Tongue (tissue), 2 donors: Measurements from ENCODE around the gene SNX30. TPM values are rescaled to one million over a fixed set of nuclear protein-coding genes. Genes with fewer than 3 reads are reported as not detected.

Source experiments
- DNase-seq: peaks from one replicate; pipeline ENCODE4 v3.0.0-alpha.2; 2015
- total RNA-seq: library from RNA; depleted of rRNA; stranded (reverse); fragments of >200 nt; gene quantifications from one replicate; pipeline ENCODE4 v1.2.3, GENCODE V29; 2014

SNX30 gene
- total RNA-seq, 1 donor from 2014 or later: 20.8 TPM

DNA sequence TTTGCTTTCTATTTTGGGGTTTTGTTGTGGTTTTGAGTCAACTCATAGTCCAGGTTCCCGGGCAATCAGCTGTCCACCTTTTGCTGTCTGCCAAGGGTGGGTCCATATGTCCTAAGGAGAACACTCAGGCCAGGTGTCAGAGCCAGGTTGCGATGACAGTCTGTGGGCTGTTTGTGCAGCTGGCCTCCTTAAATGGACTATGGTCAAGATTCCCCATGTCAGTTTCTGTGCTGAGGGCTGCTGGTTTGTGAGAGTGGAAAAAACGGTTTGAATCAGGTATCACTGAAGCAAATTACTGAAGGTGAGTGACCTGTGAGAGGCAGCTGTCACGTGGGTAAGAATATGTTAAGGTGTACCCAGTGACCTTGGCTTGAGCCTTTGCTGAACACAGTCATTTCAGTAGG is 33.0 kb downstream of the SNX30 start:
- no peak for DNase-seq

DNA sequence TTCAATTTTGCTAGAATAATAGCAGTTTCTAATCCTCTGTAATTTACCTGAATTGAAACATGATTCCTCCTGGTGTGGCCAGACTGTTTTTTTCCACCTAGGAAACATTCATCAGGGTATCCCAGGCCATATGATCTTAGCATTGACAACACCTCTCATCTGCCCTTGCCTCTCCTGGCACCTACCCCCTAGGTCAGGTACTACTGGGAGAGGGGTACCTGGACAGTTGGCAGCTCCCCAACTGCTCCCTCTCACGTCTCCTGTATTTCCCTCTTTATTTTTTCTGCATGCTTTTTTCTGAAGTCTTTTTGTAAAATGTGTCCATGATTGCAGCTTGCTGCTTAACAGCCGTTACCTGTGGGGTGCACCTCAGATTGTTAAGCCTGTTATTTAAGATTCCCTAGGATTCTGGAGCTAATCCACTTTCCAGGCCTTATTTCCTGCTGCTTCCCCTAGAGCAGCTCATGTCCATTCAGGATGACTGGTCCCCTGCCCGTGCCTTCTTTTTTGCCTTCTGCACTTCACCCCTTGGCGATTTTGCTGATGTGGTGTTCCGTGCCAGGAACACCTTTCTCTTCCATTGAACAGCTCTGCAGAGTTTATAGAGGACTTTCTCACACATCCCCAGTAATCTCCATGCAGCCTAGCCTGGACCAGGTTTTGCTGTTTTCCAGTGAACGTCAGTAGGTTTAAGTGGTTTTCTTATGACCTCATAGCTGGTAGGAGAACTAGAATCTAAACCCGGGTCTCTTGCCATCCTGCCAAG is 33.6 kb downstream of the SNX30 start:
- DNase-seq: peak; percentile 21

DNA sequence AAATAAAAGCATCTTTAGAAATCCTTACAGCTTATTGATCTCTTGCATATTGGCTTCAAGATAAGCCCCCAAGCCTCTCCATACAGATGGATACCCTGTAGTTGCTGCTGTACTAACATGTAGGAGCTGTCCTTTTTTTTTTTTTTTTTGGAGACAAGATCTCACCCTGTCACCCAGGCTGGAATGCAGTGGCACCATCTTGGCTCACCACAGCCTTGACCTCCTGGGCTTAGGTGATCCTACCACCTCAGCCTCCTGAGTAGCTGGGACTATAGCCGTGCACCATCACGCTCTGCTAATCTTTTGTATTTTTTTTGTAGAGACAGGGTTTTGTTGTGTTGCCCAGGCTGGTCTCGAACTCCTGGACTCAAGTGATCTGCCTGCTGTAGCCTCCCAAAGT is 35.4 kb downstream of the SNX30 start:
- DNase-seq: no peak

DNA sequence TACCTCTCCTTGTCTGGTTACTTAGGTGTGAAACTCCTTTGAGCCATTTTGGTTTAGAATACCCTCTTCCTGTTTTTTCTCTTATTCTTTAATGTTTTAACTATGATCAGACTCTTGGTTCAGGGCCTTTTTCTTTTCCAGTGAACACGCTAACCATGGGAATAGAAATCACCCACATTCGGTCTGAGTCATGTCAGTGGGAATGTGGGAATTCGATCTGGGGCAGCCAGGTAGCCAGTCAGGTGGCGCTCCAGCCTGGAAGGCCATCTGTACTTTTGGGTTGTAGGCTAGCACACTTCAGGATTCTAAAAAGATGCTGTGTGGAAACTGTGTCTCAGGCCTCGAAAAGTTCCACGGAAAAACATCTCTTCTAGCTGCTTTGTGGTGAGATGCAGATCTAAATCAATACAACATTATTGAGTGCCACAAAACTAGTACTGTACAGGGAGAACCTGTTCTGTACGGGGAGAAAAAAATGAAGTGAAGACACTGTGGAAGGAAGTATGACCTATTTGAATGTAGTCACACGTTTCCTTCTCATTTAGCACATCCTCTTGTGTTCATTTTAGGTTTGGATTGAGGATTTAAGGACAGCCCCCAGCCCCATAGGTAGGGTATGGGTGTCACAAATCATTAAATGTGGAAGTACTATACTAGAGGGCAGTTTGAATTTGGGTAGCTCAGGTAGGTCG is 36.4 kb downstream of the SNX30 start:
- DNase-seq: no peak

- DNase-seq: no peak
Observed at GRCh38 chr9:112787978-112788377, 37.4 kb downstream of the SNX30 start.

- DNase-seq: peak; percentile 52
Observed at GRCh38 chr9:112789473-112789872, 38.9 kb downstream of the SNX30 start.

GRCh38 chr9:112789891-112790774 is 39.6 kb downstream of the SNX30 start:
- DNase-seq: no peak

- no peak for DNase-seq
Observed at GRCh38 chr9:112792670-112793069, 42.1 kb downstream of the SNX30 start.

DNA sequence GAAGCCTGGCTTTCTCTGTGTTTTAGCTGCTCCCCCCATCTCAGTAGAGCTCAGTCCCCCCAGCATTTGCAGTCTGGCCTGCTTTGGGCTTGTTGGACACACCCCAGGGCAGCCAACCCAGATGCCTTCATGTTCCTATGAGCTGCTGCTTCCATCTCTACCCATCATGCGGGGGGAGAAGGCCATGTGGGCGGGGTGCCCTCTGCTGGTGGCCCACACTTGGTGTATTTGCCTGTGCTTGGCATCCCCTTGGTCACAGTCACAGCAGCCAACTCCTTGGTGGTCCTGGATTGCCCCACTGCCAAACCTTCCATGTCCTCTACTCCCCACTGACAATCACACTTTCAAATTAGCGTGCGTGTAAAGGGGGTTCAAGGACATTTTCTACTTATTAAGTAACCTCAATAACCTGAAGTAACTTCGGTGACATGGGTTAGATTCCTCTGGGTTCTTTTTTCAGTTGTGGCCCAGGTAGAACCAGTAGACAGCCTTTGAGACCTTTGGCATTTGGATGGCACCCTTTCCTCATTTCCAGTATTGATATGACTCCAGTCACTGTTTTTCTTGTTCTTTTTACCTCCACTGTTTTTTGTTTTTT is 42.8 kb downstream of the SNX30 start:
- peak; percentile 45 for DNase-seq

- DNase-seq: no peak
Observed at GRCh38 chr9:112794731-112795130, 44.2 kb downstream of the SNX30 start.

DNA sequence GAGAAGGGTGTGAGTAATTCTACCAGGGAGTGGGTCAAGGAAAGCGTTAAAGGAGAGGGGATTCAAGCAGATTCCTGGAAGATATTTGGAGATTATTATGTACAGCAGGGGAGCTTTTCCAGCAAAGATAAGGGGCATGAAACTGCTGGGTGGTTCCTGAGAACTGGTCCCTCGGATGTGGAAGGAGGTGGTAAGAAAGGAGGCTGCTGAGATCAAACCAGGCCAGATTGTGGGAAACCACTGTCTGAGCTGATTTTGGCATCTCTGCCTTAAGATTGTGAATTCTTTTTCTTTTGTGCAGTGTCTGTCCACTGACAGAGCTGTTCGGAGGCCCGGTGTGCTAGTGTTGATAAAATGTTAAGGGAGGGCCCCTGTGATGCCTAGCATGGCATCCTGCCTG is 45.4 kb downstream of the SNX30 start:
- DNase-seq: no peak

GRCh38 chr9:112796485-112796884 is 45.9 kb downstream of the SNX30 start:
- no peak for DNase-seq

DNA sequence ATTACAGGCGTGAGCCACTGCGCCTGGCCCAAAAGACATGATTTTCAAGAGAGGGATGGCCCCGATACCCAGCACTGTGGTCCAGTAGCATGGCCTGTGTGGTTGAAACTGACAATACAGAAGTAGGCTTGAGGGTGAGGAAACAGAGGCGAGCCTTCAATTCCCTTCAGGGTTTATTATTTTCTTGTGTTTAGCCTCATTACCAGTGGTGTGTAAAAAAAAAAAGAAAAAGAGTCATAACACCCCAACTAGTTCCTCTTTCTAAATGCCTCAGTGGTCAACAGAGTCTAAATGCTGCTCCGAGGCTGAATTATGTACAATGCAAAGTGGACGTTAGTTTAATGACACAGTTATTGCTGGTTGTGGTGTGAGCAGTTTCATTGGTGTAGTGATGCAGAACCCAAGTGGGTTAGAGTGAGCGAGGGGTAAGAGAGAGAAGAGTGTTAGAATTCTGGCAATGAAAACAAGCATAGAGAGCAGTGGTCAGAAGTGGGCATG is 58.8 kb downstream of the SNX30 start:
- DNase-seq: no peak

DNA sequence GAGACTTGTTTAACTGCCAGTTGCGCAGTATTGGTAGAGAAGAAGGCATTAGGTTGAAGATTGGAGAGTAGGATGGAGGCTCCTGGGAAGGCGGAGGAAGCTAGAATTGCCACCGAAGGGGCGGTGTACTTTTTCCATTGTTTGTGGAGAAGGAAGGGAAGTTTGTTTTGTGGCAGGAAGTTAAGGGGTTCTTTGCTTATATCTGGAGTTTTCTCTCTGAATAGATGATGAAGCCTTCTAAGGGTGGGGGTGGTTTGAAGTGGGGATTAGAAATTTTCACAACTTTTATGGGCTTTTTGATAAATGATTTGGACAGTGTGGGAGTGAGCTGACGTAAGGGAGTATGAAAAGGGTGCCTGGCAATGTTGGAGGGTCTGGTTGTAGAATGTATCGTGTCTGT is 59.3 kb downstream of the SNX30 start:
- DNase-seq: no peak

DNA sequence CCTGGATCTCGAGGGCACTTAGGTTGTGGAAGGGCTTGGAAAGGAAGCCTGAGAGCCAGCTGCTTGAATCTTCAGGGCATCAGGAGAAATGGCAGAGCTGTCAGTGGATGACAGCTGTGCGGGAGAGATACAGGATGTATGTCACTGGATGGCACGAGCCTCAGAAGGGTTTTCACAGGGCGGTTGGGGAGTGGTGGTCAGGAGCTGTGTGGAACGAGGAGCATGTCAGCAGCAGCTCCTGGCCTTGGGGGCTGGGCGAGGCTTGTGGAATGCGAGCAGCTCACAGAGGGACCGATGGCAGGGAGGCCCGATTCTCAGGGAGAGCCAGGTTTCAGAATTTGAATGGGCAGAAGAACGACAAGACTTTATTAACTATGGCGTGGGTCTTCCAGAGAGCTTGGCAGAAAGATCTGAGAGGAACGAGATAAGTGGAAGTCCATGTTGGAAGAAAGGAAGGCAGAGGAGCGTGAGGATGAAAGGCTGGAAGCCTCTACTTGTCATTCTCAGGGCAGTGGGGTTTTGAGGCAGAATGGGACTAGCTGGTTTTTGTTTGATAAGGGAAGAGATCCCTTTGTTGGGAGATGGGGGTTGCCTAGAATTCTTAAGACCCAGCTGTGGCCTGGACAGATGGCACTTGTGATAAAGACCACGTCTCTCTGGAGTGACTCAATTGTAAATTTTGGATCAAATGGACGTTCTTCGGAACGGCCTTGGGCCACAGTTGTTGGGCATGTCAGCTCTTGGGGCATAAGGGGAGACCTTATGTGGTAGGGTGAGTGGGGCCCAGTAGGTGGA is 60.3 kb downstream of the SNX30 start:
- peak; percentile 57 for DNase-seq

GRCh38 chr9:112811518-112811917 is 61.0 kb downstream of the SNX30 start:
- DNase-seq: no peak

GRCh38 chr9:112815868-112816267 is 65.3 kb downstream of the SNX30 start:
- DNase-seq: no peak

- DNase-seq: no peak
Observed at GRCh38 chr9:112817860-112818203, 67.3 kb downstream of the SNX30 start.

DNA sequence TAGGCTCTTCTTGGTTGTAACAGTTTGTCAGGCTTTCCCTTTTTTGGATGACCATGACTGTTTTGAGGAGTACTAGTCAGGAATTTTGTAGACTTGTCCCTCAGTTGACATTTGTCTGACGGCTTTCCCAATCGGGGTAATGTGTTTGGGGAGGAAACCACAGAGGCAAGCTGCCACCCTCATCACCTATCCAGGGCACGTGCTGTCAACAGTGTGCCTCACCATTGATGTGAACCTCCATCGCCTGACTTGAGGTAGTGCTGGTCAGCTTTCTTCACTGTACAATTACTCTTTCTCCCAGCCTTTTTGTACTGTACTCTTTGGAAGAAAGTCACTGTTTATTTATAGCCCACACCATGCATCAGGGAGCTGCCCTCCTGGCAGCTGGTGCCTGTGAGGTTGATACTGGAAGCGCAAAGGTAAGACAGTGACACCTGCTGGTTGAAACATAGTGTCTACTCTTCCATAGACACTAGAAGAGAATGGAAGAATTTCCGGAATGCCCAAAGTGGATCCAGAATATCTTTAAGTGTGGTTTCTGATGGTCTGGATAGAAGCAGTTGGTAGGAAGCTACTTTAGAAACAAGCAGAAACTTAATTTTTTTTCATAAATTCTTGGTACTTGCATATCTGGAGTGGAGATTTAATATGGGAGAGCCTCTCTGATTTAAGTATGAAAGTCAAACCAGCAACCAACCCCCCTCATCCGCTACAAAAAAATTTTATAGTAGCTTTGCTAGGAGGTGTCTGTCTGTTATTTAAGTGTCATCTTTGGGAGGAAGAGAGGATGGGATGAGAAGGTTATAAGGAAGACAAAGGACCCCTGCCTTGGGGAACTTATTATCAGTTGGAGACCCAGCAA is 69.3 kb downstream of the SNX30 start:
- DNase-seq: peak; percentile 78

DNA sequence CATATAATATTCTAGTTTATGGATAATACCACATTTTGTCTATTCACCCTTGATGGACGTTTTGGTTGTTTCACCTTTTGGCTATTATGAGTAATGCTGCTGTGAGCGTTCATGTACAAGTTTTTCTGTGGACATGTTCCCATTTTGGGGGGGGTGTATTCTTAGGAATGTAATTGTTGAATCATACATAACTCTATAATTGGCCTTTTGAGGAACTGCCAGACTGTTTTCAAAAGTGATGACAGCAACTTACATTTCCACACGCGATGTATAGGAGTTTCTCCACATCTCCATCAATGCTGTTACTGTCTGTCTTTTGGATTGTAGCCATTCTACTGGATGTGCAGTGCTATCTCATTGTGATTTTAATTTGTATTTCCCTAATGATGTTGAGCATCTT is 70.3 kb downstream of the SNX30 start:
- no peak for DNase-seq

DNA sequence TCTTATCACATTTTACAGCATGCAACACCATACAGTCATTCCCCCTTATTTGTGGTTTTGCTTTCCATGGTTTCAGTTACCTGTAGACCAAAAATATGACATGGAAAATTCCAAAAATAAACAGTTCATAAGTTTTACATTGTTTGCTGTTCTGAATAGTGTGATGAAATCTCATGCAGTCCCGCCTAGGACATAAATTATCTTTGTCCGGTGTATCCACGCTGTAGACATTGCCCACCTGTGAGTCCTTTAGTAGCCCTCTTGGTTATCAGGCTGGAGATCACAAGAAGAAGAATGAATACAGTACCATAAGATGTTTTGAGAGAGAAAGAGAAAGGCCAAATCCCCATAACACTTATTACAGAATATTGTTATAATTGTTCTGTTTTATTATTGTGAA is 72.1 kb downstream of the SNX30 start:
- DNase-seq: no peak
